M059J (cell line): ENCODE data around the gene UHMK1. TPM values are rescaled to one million over a fixed set of nuclear protein-coding genes. Genes with fewer than 3 reads are reported as not detected.
"Not testable (repeated sequence)": the region's sequence is repeated elsewhere in the genome, so short reads cannot be mapped to it uniquely, and the experiment has no call there.

Experiments
- DNase-seq: peaks from one replicate; pipeline ENCODE4 v3.0.0-alpha.2; 2012; ENCODE audit warnings: low read depth
- total RNA-seq: library from RNA; depleted of rRNA; stranded (reverse); fragments of >200 nt; shearing (Covaris generic); gene quantifications from 2 replicates; pipeline ENCODE4 v1.2.3, GENCODE V29; 2014; rRNA removed

Gene UHMK1, protein sequence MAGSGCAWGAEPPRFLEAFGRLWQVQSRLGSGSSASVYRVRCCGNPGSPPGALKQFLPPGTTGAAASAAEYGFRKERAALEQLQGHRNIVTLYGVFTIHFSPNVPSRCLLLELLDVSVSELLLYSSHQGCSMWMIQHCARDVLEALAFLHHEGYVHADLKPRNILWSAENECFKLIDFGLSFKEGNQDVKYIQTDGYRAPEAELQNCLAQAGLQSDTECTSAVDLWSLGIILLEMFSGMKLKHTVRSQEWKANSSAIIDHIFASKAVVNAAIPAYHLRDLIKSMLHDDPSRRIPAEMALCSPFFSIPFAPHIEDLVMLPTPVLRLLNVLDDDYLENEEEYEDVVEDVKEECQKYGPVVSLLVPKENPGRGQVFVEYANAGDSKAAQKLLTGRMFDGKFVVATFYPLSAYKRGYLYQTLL
- total RNA-seq, result 75.2 and 113 TPM in 2 replicates

DNA sequence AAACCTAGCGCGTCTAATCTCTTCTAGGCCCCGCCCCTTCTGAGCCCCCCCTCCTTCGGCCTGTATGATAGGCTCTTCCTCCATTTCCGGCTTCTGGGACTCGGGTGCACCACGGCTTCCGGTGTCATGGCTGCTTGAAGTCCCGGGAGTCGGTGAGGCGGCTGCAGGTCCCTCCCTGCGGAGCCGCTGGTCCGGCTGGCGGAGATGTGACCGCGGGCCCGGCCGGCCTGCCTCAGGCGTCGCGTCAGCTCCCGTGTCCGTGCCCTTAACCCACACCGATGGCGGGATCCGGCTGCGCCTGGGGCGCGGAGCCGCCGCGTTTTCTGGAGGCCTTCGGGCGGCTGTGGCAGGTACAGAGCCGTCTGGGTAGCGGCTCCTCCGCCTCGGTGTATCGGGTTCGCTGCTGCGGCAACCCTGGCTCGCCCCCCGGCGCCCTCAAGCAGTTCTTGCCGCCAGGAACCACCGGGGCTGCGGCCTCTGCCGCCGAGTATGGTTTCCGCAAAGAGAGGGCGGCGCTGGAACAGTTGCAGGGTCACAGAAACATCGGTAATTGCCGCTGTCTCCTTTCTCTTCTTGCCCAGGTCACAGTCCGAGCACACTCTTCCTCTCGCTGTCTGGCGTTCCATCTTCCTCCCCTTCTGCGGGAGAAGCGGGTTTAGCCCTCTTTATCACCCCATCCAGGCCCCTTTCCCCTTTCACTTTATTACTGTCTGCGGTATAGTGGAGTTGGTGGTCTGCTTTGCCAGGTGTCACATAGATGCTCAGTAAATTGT is at the start of gene UHMK1:
UHMK1 (plus strand) TSS at position 96 of the 773 bp plus-strand sequence; CDS start at position 279, 183 bp downstream.
- peak; percentile 94 for DNase-seq

DNA sequence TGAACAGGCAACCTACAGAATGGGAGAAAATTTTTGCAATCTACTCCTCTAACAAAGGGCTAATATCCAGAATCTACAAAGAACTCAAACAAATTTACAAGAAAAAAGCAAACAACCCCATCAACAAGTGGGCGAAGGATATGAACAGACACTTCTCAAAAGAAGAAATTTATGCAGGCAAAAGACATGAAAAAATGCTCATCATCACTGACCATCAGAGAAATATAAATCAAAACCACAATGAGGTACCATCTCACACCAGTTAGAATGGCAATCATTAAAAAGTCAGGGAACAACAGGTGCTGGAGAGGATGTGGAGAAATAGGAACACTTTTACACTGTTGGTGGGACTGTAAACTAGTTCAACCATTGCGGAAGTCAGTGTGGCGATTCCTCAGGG is 43.3 kb upstream of the UHMK1 start:
- not testable (repeated sequence) for DNase-seq

DNA sequence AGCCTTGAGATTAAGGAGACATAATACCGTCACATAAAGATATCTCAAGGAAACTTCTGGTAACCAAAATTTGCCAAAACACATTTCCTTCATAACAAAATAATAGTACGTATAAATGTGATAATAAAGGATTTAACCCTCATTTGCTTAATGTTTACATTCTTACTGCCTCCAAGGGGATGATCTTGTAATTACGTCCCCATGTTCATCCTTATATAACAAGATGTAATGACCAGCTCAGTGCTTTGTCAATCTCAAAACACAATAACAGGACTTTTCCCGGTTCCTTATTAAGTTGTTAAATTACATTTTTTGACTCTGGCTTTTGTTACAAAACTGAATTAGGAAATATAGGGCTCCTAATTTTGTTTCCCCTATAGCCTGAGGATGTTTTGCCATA is 41.3 kb upstream of the UHMK1 start:
- no peak for DNase-seq

DNA sequence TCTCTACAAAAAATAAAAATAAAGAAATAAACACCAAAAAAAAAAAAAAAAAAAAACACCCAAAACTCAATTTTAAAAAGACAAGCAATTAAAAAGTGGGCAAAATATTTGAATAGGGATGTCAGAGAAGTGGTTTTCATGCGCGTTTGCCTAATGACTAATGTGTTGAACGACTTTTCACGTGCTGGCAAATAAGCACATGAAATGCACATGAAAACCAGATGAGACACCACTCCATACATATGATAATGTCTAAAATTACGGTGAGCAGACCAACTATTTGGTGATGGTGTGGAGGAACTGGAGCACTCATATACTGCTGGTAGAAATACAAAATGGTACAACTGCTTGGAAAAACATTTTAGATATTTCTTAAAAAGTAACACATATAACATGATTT is 39.4 kb upstream of the UHMK1 start:
- DNase-seq, result no peak

DNA sequence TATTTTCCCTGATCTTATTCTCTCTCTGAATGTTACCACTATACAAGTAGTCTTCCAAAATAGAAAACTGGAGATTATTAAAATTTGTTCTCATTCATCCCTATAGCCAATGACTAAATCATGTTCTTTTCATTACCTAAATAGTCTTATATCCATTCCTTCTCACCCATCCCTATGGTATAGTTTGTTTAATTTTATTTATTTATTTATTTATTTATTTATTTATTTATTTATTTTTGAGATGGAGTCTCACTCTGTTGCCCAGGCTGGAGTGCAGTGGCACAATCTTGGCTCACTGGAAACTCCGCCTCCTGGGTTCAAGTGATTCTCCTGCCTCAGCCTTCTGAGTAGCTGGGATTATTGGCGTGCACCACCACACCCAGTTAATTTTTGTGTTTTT is 35.2 kb upstream of the UHMK1 start:
- DNase-seq, result not testable (repeated sequence)

DNA sequence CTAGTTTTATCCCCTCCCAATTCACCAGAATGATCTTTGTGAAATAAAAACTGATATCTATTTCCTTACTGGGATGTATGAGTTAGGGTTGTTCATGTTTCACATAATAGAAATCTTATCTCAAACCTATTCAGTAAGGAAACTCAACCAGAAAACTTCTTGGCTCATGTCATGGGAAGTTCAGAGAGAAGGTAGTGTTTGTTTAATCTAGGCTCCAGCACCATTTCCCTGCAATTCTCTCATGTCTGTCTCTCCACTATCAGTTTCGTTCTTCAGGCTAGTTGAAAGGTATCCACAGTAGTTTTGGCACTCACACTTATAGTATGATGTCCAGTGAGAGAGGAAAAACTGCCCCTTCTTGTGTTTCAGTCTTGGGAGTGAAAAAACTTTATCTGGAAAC is 34.6 kb upstream of the UHMK1 start:
- DNase-seq, result peak; percentile 7

DNA sequence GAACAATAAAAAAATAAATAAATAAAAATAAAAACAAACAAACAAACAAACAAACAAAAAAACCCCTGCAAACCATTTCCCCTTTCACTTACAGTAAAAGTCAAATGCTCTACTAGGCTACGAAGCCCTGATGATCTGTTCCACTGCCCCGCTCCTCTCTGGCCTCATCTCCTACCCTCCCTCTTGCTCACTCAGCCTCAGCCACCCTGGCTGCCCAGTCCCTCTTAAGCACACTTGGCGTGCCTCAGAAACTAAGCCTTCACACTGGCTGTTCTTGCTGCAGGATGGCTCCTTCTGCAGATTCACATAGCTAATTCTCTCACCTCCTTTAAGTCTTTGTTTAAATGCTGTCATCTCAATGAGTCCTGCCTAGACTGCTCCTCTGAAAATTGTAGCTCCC is 30.8 kb upstream of the UHMK1 start:
- no peak for DNase-seq

DNA sequence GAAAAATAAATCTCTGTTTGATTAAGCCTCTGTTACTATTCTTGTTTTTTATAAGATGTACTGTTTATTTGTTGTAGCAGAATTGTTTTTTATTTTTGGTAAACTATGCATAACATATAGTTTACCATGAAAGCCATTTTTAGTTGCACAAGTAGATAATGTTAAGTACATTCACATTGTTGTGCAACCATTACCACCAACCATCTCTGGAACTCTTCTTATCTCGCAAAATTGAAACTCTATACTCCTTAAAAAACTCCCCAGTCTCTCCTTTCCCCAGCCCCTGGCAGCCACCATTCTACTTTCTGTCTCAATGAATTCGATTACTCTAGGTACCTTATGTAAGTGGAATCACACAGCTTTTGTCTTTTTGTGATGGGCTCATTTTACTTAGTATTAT is 27.4 kb upstream of the UHMK1 start:
- no peak for DNase-seq

DNA sequence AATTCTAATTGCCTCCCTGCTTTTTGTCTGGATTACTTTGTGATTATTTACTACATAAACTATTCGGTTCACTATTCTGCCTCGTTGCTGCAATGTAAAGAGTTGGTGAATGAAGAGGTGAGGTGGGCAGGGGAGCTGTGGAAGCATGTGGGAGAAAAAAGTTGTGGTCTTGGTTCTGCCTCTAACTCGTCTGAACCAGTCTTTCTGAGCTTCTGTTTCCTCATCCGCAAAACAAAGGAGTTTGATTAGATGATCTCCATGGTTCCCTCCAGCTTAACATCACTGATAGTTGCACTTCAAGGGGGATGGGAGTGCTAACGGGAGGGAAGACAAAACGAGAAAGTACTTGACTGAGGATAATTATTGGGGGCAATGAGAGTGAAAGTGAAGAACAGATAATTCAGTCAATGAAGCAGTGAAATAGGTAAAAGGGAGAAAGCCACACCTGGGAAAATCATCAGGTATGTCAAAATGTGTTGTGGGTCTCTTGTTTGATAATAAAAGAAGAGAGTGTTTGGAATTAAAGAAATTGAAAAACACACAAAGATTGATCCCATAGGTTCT is 26.2 kb upstream of the UHMK1 start:
- no peak for DNase-seq

DNA sequence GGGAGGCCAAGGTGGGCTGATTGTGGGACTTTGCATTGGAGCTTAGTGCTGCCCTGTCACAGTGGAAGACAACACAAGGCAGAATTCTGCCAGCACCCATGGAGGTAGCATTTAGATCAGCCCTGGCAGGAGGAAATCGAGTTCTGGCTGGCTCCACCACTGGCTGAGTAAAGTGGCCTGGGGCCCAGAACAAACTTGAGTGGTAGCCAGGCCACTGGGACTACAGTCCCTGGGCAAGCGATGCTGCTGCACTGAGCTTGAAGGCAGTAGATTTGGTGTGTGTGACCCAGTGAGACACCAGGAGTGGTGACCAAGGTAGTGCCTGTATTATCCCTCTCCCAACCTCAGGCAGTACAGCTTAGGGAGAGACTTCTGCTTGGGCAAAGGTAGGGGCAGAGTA is 22.5 kb upstream of the UHMK1 start:
- DNase-seq, result no peak

DNA sequence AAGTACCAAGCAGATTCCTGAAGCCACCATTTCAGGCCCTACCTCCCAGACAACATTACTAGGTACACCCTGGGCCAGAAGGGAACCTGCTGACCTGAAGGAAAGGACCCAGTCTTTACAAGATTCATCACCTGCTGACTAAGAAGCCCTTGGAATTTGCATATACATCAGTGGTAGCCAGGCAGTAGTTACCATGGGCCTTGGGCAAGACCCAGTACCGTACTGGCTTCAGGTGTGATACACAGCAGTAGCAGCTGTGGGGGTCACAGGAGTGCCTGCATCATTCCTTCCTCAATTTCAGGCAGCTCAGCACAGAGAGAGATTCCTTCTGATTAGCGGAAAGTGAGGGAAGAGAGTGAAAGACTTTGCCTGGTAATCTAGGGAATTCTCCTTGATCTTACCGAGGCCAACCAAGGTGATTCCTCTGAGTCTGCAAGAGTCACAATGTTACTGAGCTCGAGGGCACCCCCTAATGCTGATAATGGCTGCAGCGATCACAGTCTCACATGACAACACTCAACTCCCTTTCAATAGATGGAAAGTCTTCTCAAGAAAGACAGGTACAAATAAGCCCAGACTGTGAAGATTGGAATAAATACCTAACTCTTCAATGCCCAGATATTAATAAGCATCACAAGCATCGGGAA is 22.0 kb upstream of the UHMK1 start:
- no peak for DNase-seq

DNA sequence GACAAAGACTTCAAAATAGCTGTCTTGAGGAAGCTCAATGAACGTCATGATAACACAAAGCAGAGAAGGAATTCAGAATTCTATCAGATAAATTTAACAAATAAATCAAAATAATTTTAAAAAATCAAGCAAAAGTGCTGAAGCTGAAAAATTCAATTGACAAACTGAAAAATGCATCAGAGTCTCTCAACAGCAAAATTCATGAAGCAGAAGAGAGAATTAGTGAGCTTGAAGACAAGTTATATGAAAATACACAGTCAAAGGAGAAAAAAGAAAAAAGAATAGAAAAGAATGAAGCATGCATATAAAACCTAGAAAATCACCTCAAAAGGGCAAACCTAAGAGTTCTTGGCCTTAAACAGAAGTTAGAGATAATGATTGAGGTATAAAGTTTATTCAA is 21.0 kb upstream of the UHMK1 start:
- no peak for DNase-seq

DNA sequence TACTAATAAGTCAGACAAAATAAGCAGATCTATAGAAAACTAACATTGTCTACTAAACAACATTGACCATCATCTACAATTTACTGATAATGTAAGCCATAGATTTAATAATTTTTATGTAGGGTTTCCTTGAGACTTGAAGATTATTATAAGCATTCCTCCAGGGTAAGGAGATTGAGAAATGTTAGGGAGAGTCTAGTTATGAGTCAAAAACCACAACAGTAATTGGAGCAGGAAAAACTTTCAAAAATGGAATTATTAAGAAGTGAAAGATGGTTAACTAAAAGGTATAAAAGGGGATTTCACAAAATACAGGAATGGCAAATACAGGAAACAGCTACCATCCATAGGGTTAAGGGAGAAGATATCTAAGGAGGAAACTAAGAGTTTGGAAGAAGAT is 12.4 kb upstream of the UHMK1 start:
- no peak for DNase-seq

DNA sequence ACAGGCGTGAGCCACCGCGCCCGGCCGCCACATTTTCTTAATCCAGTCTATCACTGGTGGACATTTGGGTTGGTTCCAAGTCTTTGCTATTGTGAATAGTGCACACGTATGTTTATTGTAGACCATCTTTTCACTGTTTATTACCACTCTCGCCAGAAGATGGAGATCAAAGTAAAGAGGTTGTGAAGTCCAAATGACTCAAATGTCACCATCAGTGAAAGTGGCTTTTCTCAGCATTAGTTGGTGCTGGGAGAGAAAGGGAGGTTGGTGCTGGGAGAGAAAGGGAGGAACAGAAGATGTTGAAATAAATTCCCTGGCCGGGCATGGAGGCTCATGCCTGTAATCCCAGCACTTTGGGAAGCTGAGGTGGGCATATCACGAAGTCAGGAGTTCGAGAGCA is 10.4 kb upstream of the UHMK1 start:
- peak; percentile 30 for DNase-seq

DNA sequence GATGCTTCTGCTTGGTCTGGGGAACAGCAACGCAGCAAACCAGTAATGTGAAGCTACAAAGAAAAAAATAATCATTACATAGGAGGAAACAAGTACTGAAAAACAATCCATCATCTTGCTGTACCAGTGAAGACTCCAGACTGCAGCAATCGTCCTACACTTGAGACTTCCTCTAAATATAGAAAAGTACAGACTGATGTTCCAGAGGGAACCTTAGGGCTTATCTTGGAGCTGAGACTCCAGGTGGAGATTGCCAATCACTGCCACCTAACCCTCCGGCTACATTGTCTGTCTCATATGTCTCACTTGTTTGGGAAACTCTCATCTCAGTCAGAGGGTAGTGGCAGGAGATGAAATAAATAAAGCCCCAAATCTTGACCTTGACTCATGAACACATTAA is 9.4 kb upstream of the UHMK1 start:
- no peak for DNase-seq

DNA sequence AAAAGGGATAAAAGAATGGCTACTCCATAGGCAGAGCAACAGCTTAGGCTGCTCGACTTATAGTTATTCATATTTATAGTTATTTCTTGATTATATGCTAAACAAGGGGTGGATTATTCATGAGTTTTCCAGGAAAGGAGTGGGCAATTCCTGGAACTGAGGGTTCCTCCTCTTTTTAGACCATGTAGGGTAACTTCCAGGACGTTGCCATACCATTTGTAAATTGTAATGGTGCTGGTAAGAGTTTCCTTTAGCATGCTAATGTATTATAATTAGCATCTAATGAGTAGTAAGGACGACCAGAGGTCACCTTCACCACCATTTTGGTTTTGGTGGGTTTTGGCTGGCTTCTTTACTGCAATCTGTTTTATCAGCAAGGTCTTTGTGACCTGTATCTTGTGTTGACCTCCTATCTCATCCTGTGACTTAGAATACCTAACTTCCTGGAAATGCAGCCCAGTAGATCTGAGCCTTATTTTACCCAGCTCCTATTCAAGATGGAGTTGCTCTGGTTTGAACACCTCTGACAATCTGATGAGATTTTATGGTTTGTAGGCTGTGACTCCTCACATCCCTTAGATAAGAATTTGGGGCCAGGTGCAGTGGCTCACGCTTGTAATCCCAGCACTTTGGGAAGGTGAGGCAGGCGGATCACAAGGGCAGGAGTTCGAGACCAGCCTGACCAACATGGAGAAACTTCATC is 1.9 kb upstream of the UHMK1 start:
- DNase-seq, result not testable (repeated sequence)

DNA sequence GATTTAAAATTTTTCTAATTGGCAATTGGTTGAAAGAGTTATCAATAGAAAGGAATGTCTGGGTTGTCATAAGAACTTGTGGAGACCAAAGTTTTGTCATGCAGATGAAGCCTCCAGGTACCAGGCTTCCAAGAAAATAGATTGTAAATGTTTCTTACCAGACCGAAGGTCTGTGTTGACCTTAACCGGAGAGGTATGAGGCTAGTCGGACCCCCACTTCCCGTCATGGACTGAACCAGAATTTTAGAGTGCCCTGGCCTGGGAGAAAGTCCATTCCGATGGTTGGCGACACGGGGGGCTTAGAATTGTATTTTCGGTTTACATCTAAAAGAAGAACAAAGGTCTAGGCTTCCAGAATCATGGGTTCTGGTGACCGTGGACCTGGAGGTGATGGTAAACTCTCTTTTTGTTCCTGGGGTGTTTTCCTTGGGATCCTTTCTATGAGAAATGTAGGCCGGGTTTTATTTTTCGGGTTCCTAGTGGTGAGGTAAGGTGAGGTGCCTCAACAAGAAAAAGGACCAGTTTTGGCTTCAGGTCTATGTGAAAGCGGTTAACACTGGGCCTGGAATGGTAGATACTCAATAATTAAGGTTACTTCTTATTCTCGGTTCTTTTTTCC is 405 bp upstream of the UHMK1 start:
- DNase-seq, result no peak

DNA sequence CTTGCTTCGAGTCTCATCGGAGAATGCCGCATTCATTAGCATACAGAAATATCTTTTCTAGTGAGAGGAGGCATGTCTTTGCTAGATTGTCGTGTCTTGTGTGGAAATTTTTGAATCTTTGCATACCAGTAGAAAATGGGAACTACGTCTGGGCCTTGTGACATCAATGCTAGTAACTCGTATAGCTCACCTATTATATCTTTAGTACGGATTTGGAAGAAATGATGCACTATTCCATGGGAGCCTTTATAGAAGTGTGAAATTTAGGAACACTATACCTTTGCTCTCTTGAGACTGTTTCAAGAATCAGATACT is 835 bp downstream of the UHMK1 start:
- no peak for DNase-seq

DNA sequence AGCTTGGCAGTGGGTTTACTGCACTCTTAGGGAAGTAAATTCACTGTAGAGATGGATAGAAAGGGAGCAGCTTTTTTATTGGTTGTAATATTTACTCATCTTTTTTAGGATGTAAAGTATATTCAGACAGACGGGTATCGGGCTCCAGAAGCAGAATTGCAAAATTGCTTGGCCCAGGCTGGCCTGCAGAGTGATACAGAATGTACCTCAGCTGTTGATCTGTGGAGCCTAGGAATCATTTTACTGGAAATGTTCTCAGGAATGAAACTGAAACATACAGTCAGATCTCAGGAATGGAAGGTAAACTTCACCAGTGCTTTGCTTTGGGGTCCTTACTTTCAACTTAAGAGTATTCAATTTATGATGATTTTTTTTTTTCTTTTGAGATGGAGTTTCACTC is 3.2 kb downstream of the UHMK1 start:
- no peak for DNase-seq

DNA sequence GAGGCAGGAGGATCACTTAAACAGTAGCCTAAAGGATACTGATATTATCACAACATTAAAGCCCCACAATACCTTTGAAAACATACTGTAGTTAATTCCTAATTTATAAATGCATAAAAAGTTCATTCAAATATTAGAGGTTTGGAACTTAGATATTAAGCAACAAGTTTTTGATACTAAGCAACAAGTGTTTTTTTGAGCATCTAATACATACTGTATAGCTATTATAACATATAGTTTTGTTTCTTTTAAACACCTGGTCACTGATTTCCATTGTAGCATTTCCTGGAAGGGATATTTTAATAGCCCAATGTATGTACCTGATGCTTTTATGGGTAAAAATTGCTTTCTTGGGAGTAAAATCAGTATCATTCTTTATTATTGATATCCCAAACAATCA is 4.5 kb downstream of the UHMK1 start:
- DNase-seq, result no peak

DNA sequence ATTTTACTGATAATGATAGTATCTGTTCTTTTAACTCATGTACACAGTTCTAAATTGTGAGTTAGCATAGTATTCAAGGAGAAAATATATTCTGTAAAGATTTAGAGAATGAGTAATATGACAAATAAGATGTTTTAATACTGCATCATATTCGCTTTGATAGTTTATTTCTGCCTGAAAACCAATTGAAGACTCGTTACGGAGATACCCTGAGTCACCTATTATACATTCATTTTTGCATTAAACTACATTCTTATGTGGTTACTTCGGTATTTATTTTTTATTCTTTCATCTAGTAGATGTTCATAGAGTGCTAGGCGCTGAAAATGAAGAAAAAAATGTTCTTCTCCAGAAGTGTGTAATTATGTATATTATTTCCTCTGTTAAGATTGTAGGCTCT is 5.3 kb downstream of the UHMK1 start:
- peak; percentile 21 for DNase-seq
